ENCODE results near the gene LTBP3. TPM values are rescaled to one million over a fixed set of nuclear protein-coding genes. Genes with fewer than 3 reads are reported as not detected.
A peak's percentile ranks its signal among the peaks of the same experiment; 100 is the strongest.

Gene LTBP3
- total and polyA plus RNA-seq, 9 of the 15 experiments (the other 6 are each of a cell fraction or from before 2014, with no cell fraction given): 0.06 to 20.5 (median 4.8) TPM

GRCh38 chr11:65586247-65586630 is 28.1 kb upstream of the LTBP3 start:
- no peak overlapping the region for H3K27ac ChIP-seq (ENCODE audit: extremely low read depth, low read depth, low read length)
- DNase-seq (ENCODE audit: extremely low read depth in 1 of 4, low spot score in 3 of 4) (no peak), ATAC-seq (no peak), FAIRE-seq (no peak)
- ChIA-PET CTCF (ENCODE audit: low intra/inter-chr PET ratio) (interaction anchor here (0.7 kb wide), 1 partner anchor 264 kb away, joined by 3 read pairs; no protein-coding TSS in a partner anchor), POLR2A (interaction anchor here (0.6 to 2.8 kb wide), 9 partner anchors 7 to 305 kb away, joined by 3 to 11 read pairs (median 5); partner anchors contain the start of genes FAM89B, KCNK7, NEAT1 and ZNRD2)
- WGBS (ENCODE audit: insufficient coverage, low coverage, missing lambda C conversion rate): 92% methylated on average over 4 of the region's 4 CpGs
- no peak overlapping the region for H3K4me3 ChIP-seq
- no peak overlapping the region for H3K4me2 ChIP-seq (ENCODE audit: insufficient read depth, low read length)
- H3K79me2 ChIP-seq (ENCODE audit: control insufficient read depth, insufficient read depth, low read length): peaks cover 3% of the 10 kb centered on the region; the same call in 1 of the 3 replicates
- H3K27me3 ChIP-seq (ENCODE audit: control insufficient read depth in 2 of 2, insufficient read depth in 2 of 2, low read length in 2 of 2): no peaks in the 10 kb centered on the region
- peaks cover 66% of the 10 kb centered on the region; the same call in 2 of the 3 replicates for H3K36me3 ChIP-seq (ENCODE audit: control insufficient read depth, insufficient read depth, low read length)
- BruUV-seq (replicated peaks): no TSS peak
- peak overlapping the region in 1 of 2 experiments; percentile 55; a peak in 1 of 4 replicates for H3K9ac ChIP-seq (ENCODE audit: insufficient read depth in 1 of 2, low read depth in 2 of 2, low read length in 2 of 2)
- 0 out of 2 replicates have a peak, but pooled peaks cover 4% of the 10 kb centered on the region for H4K20me1 ChIP-seq (replicated peaks; ENCODE audit: control insufficient read depth, insufficient read depth, low read length)
- in situ Hi-C loops (cut with MboI): no loop called here
- intact Hi-C loops (cut with micrococcal nuclease): loop anchor here (5.0 kb wide), 1 partner anchor 44 kb away; no protein-coding TSS in a partner anchor
- H3K9me3 ChIP-seq (replicated peaks; ENCODE audit: control insufficient read depth, insufficient read depth, low read depth, low read length): no peaks in the 10 kb centered on the region
- peaks cover 4% of the 10 kb centered on the region for H3K9me1 ChIP-seq (ENCODE audit: control insufficient read depth, insufficient read depth, low read length)
- peaks cover 16 to 63% of the 10 kb centered on the region in 2 experiments for H3K4me1 ChIP-seq (replicated peaks in 1 of 2; ENCODE audit: control insufficient read depth in 2 of 2, insufficient read depth in 2 of 2, low read length in 2 of 2)
- H2AFZ ChIP-seq (ENCODE audit: low read depth, low read length): no peak overlapping the region
- TF ChIP-seq DACH1 (IDR thresholded peaks at IDR 0.05; ENCODE audit: partially characterized antibody) (no peak), TAF1 (IDR thresholded peaks at IDR 0.05; ENCODE audit: control insufficient read depth, extremely low read depth, insufficient read depth, low read length, severe bottlenecking) (no peak), LEF1 (IDR thresholded peaks at IDR 0.05) (no peak), ETS2 (tag; IDR thresholded peaks at IDR 0.05; ENCODE audit: borderline replicate concordance, poor library complexity, severe bottlenecking) (no peak), TOE1 (IDR thresholded peaks at IDR 0.05; ENCODE audit: borderline replicate concordance) (no peak), TOE1 (CRISPR knock-in tag; IDR thresholded peaks at IDR 0.05; ENCODE audit: borderline replicate concordance, low read depth) (no peak), CEBPG (CRISPR knock-in tag; IDR thresholded peaks at IDR 0.05) (no peak), CEBPG (tag; conservative IDR thresholded peaks at IDR 0.05 in 1 of 2, IDR thresholded peaks at IDR 0.05 in 1 of 2) (no peak), XRCC5 (IDR thresholded peaks at IDR 0.05; ENCODE audit: low read depth, low read length) (no peak), ETV1 (tag; conservative IDR thresholded peaks at IDR 0.05; ENCODE audit: low read depth) (no peak), ZNF57 (CRISPR knock-in tag; IDR thresholded peaks at IDR 0.05) (no peak), GABPB2 (CRISPR knock-in tag; conservative IDR thresholded peaks at IDR 0.05) (no peak)
- TF ChIP-seq, protein P1, sequence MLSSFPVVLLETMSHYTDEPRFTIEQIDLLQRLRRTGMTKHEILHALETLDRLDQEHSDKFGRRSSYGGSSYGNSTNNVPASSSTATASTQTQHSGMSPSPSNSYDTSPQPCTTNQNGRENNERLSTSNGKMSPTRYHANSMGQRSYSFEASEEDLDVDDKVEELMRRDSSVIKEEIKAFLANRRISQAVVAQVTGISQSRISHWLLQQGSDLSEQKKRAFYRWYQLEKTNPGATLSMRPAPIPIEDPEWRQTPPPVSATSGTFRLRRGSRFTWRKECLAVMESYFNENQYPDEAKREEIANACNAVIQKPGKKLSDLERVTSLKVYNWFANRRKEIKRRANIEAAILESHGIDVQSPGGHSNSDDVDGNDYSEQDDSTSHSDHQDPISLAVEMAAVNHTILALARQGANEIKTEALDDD (IDR thresholded peaks at IDR 0.05): no peak
- TF ChIP-seq, protein P2, sequence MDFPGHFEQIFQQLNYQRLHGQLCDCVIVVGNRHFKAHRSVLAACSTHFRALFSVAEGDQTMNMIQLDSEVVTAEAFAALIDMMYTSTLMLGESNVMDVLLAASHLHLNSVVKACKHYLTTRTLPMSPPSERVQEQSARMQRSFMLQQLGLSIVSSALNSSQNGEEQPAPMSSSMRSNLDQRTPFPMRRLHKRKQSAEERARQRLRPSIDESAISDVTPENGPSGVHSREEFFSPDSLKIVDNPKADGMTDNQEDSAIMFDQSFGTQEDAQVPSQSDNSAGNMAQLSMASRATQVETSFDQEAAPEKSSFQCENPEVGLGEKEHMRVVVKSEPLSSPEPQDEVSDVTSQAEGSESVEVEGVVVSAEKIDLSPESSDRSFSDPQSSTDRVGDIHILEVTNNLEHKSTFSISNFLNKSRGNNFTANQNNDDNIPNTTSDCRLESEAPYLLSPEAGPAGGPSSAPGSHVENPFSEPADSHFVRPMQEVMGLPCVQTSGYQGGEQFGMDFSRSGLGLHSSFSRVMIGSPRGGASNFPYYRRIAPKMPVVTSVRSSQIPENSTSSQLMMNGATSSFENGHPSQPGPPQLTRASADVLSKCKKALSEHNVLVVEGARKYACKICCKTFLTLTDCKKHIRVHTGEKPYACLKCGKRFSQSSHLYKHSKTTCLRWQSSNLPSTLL (IDR thresholded peaks at IDR 0.05): no peak
- TF ChIP-seq, protein P3, sequence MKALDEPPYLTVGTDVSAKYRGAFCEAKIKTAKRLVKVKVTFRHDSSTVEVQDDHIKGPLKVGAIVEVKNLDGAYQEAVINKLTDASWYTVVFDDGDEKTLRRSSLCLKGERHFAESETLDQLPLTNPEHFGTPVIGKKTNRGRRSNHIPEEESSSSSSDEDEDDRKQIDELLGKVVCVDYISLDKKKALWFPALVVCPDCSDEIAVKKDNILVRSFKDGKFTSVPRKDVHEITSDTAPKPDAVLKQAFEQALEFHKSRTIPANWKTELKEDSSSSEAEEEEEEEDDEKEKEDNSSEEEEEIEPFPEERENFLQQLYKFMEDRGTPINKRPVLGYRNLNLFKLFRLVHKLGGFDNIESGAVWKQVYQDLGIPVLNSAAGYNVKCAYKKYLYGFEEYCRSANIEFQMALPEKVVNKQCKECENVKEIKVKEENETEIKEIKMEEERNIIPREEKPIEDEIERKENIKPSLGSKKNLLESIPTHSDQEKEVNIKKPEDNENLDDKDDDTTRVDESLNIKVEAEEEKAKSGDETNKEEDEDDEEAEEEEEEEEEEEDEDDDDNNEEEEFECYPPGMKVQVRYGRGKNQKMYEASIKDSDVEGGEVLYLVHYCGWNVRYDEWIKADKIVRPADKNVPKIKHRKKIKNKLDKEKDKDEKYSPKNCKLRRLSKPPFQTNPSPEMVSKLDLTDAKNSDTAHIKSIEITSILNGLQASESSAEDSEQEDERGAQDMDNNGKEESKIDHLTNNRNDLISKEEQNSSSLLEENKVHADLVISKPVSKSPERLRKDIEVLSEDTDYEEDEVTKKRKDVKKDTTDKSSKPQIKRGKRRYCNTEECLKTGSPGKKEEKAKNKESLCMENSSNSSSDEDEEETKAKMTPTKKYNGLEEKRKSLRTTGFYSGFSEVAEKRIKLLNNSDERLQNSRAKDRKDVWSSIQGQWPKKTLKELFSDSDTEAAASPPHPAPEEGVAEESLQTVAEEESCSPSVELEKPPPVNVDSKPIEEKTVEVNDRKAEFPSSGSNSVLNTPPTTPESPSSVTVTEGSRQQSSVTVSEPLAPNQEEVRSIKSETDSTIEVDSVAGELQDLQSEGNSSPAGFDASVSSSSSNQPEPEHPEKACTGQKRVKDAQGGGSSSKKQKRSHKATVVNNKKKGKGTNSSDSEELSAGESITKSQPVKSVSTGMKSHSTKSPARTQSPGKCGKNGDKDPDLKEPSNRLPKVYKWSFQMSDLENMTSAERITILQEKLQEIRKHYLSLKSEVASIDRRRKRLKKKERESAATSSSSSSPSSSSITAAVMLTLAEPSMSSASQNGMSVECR (CRISPR knock-in tag; IDR thresholded peaks at IDR 0.05): no peak
